NAMALWA (cell line): ENCODE measurements around the gene ACTR3.

ENCODE experiments used
- DNase-seq: peaks from one replicate; pipeline ENCODE4 v3.0.0-alpha.2; 2015; ENCODE audit warnings: low spot score

Gene ACTR3

DNA sequence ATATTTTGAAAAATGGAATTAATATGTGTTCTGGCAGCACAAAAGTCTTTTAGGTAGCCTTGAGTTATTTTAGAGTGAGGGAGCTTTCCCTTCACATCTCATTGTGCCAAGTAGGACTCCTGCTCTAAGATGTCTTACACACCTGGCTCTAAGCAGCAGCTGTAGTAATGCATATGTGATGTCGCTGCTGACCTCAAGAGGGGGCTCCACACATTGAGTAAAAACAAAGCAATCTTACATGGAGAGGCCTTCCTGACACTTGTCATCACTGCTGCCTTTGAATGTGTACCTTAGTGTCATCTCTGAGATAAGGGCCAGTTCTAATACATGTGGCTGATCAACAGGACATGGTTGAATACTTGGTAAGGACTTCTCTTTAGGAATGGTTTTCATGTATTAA, 75.8 kb downstream of the ACTR3 start:
- DNase-seq = peak; percentile 82

DNA sequence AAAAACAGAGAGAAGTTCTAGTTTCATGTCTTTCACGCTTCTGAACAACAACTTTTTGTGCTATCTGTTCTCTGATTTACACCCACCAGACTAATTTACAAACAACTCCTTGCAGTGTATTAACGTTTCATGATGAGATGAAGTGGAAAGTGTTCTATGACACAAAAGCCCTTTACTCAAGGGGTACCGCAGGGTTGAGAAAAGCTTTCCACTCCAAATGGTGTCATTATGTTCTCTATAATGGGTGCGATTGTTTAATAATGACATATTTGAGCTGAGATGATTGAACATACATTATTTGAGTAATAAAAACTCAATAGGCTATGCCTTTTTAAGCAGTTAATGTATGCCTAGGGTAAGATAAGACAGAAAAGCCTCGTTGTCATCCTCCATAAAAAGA, 76.3 kb downstream of the ACTR3 start:
- DNase-seq = no peak

GRCh38 chr2:113966832-113967231, 76.9 kb downstream of the ACTR3 start:
- no peak for DNase-seq

DNA sequence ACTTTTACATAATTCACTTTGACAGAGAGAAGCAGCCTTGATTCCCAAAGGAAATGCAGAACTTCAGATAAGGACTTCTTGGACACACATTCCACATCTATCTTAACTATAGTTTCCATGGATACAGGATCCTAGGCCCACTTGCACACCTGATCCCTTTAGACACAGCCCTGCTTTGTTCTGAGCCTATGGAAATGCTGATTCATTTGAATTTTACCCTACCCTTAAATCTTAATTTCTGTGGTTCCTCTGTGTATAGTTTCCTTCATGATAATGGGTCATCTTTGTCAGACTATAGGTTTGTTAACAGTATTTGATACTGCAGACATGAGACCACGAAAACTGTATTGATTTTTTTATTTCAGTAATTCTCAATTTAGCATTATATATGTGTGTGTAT, 77.4 kb downstream of the ACTR3 start:
- DNase-seq = no peak

DNA sequence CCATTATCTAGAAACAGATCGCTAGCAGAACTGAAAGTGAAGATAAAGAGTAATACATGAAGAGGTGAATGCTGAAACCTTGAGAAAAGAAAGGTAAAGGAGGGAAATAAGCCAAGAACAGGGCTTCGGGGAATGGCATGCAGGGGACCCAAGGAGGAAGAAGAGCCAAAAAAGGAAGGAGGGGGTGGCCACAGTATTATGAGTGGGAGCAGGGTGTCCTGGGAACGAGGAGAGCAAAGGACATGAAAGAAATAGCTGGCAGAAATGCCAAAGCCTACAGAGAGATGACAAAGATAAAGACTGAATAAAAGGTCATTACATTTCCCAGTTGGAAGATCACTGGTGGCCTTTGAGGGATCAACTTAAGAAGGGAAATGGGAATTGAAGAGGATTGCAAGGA, 82.9 kb downstream of the ACTR3 start:
- DNase-seq = no peak

- no peak for DNase-seq
Measured at GRCh38 chr2:113973810-113974209, 83.9 kb downstream of the ACTR3 start.

- no peak for DNase-seq
Measured at GRCh38 chr2:113974727-113975126, 84.8 kb downstream of the ACTR3 start.

GRCh38 chr2:113976277-113976928, 86.5 kb downstream of the ACTR3 start:
- DNase-seq = no peak

- no peak for DNase-seq
Measured at GRCh38 chr2:113977060-113977659, 87.3 kb downstream of the ACTR3 start.

- peak; percentile 21 for DNase-seq
Measured at GRCh38 chr2:113977660-113978523, 88.0 kb downstream of the ACTR3 start.

DNA sequence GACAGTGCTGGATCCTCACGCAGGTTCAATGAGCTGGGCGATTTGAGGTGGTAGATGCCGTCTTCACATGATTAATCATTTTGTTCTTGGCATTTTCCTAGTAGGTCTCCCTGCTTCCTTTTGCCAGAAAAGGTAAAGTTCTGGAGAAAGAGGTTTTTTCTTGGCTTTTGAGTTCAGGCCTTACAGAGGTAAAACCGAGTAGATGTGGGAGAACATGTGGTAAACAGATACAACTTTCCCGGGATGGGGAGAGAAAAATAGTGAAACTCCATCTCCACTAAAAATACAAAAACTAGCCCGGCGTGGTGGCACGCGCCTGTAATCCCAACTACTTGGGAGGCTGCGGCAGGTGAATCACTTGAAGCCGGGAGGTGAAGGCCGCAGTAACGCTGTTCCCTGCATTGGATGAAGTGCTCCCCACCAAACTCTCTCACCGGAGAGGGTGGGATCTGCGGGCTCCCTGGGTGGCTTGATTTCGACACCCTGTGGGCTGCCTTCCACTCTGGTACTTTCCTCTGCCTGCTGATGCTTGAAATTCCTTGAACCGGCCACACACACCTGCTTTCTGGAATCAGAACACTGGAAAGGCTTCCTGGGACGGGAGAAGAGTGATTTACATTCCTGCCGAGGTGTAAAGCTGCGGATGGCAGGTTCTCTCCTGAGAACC, 88.8 kb downstream of the ACTR3 start:
- no peak for DNase-seq

GRCh38 chr2:113979191-113980128, 89.6 kb downstream of the ACTR3 start:
- peak; percentile 63 for DNase-seq

DNA sequence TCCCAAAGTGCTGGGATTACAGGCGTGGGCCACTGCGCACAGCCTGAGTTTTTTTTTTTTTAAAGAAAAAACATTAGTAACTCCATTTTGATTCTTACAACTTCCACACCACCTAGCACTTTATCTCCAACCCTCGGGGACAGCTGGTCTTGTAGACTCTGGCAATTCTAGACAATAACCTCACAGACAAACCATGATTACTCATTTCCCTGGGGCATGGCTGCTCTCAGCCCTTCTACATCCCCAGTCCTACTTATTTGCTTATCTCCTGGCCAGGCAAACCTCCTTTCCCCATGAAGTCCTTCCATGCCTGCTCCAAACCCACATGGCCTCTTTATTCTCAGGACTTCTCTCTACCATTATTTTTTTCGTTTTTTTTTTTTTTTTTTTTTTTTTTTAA, 91.1 kb downstream of the ACTR3 start:
- no peak for DNase-seq

DNA sequence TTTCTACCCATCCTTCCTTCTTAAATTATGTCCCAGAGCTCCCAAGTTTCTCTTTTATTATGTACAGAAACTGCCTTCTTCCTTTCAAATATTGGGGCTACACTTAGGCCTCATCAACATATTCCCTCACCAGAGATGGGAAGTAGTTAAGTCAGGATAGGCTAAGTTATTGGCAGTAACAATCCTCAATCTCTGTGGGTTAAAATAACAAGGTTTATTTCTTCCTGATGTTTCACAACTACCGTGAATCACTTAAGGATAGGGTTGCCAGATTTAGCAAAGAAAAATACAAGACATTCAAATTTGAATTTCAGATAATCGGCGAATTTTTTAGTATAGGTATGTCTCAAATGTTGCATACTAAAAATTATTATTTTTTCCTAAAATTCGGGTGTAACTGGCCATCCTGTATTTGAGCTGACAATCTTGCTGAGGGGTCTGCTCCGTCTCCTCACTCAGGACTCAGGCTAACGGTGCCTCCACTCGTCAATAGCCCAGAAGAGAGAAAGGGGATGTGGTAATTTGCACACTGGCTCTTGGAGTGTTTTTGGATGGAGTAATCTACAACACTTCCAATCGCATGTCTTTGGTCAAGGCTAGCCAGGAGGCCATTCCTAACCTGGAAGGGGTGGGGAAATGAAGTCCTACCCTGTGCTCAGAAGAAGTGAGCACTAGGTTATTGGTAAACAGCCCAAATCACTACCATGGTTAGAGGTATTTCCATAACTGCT, 91.7 kb downstream of the ACTR3 start:
- no peak for DNase-seq

DNA sequence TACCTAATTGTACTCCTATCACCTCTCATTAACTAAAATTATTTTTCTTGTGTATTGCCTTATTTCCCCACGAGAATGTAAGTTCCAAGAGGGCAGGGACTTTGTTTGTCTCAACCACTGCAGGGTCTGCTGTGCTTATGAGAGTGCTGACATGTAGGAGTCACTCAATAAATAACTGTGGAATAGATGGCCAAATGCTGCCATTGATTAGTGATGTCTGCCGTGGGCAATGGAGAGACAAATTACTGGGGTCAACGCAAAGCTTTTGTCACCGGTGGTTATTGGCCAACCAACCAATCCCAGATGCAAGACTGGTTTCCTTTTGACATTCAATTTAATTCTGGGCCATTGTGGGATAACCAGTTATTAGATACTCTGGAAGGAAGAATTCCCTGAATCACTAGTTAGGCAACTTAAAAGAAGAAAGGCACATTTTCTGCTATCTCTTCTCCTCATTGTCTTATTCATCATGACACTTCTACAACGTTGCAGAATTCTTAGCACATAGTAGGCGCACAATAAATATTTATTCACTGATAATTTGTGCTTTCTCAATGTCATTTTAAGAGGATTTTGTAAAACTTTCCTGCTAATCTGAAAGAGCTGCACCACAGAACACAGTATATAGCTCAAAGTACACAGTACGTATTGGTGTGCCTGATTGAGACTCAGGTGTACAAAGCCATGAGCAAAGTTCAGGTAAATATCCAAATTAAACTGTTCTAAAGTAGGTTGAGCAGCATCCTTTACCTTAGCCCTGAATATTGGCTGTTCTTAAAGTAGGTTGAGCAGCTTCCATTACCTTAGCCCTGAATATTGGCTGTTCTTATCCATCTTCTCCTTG, 95.9 kb downstream of the ACTR3 start:
- no peak for DNase-seq

DNA sequence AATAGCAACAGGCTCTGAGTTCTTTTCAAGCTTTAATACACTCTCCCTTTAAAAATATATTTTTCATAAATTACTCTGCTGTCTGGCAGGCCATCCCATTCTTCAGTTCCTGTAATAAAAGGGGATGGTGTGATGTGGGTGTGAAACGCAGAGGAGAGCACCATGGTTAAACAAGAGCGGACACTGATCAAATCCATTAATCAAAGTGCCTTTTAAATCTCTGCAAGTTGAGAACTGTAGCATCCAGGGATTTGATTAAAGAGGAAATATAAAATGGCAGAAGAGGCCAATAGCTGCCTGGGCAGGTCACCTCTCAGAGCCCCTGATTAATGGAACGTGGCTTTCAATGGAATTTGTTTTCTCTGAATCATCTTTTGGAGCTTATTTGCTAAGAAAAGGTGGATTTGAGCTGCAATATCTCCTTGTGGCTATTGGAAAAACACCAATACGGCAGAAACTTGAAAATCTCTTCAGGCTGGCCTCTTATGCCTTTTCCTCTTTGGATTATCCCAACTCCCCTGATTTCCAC, 96.9 kb downstream of the ACTR3 start:
- no peak for DNase-seq

GRCh38 chr2:113992090-113992489, 102.2 kb downstream of the ACTR3 start:
- no peak for DNase-seq

- no peak for DNase-seq
Measured at GRCh38 chr2:113996671-113997594, 107.0 kb downstream of the ACTR3 start.
